Astrocyte of the hippocampus (primary cell): Measurements from ENCODE around the gene TMEM63A.
A peak's percentile ranks its signal among the peaks of the same experiment; 100 is the strongest.
"Not testable (repeated sequence)": the region's sequence is repeated elsewhere in the genome, so short reads cannot be mapped to it uniquely, and the experiment has no call there.

Experiments used
- DNase-seq: peaks from one replicate; pipeline ENCODE4 v3.0.0; 2011; ENCODE audit warnings: low read depth, low spot score

TMEM63A gene

GRCh38 chr1:225881959-225882693, at the start of gene TMEM63A:
TSS of gene TMEM63A (minus strand) at chr1:225882380. CDS start at chr1:225877580, 4,800 bp downstream.
- DNase-seq: peak; percentile 91

- no peak for DNase-seq
These were observed 49.3 kb upstream of the TMEM63A start for GRCh38 chr1:225931270-225932136.

GRCh38 chr1:225930566-225930965, 48.4 kb upstream of the TMEM63A start:
- DNase-seq: no peak

GRCh38 chr1:225929462-225929861, 47.3 kb upstream of the TMEM63A start:
- DNase-seq: not testable (repeated sequence)

GRCh38 chr1:225928186-225929175, 46.3 kb upstream of the TMEM63A start:
- DNase-seq: no peak

GRCh38 chr1:225926551-225927113, 44.5 kb upstream of the TMEM63A start:
- DNase-seq: no peak

- peak; percentile 99 for DNase-seq
These were observed 41.7 kb upstream of the TMEM63A start, which contains the start of gene PYCR2 for GRCh38 chr1:225923692-225924555. TSS of gene PYCR2 (minus strand) at chr1:225924250. CDS start at chr1:225924110, 140 bp downstream.

GRCh38 chr1:225923381-225923691, 41.2 kb upstream of the TMEM63A start:
- DNase-seq: no peak

- DNase-seq: peak; percentile 52
These were observed 39.8 kb upstream of the TMEM63A start for GRCh38 chr1:225921734-225922709.

GRCh38 chr1:225919906-225920305, 37.7 kb upstream of the TMEM63A start:
- DNase-seq: peak; percentile 94

- no peak for DNase-seq
These were observed 36.1 kb upstream of the TMEM63A start for GRCh38 chr1:225918280-225918679.

GRCh38 chr1:225917536-225917935, 35.4 kb upstream of the TMEM63A start:
- DNase-seq: no peak

GRCh38 chr1:225917101-225917500, 34.9 kb upstream of the TMEM63A start:
- DNase-seq: no peak

- DNase-seq: peak; percentile 43
These were observed 33.4 kb upstream of the TMEM63A start for GRCh38 chr1:225915538-225915991.

GRCh38 chr1:225914947-225915346, 32.8 kb upstream of the TMEM63A start:
- DNase-seq: no peak

- no peak for DNase-seq
These were observed 32.2 kb upstream of the TMEM63A start for GRCh38 chr1:225914391-225914790.

GRCh38 chr1:225911191-225912130, 29.3 kb upstream of the TMEM63A start:
- peak; percentile 73 for DNase-seq

- DNase-seq: no peak
These were observed 27.3 kb upstream of the TMEM63A start for GRCh38 chr1:225909477-225909876.
